ENCODE measurements around the gene GCFC2.
A peak's percentile ranks its signal among the peaks of the same experiment; 100 is the strongest.
"Not testable (repeated sequence)": the region's sequence is repeated elsewhere in the genome, so short reads cannot be mapped to it uniquely, and the experiment has no call there.

The GCFC2 gene

GRCh38 chr2:75676464-75676863, 34.3 kb downstream of the GCFC2 start:
- no peak for DNase-seq

- no peak for DNase-seq
These were observed 34.8 kb downstream of the GCFC2 start for GRCh38 chr2:75675908-75676307.

GRCh38 chr2:75675423-75675822, 35.3 kb downstream of the GCFC2 start:
- not testable (repeated sequence) for DNase-seq

- no peak for DNase-seq
These were observed 42.8 kb downstream of the GCFC2 start for GRCh38 chr2:75667884-75668283.

GRCh38 chr2:75666911-75667310, 43.8 kb downstream of the GCFC2 start:
- DNase-seq: no peak

GRCh38 chr2:75657798-75658197, 52.9 kb downstream of the GCFC2 start:
- DNase-seq: no peak

GRCh38 chr2:75656563-75656962, 54.2 kb downstream of the GCFC2 start:
- no peak for DNase-seq

- no peak for DNase-seq
These were observed 54.9 kb downstream of the GCFC2 start for GRCh38 chr2:75655861-75656260.

GRCh38 chr2:75654012-75654411, 56.7 kb downstream of the GCFC2 start:
- DNase-seq: no peak

- DNase-seq: peak; percentile 25
These were observed 62.9 kb downstream of the GCFC2 start for GRCh38 chr2:75647771-75648170.

- DNase-seq: peak; percentile 96
These were observed 63.9 kb downstream of the GCFC2 start, which contains the start of gene MRPL19 for GRCh38 chr2:75646583-75647425. TSS of gene MRPL19 (plus strand) at chr2:75646783. CDS start at chr2:75646808, 25 bp downstream.

GRCh38 chr2:75646090-75646582, 64.6 kb downstream of the GCFC2 start:
- peak; percentile 60 for DNase-seq

- no peak for DNase-seq
These were observed 65.1 kb downstream of the GCFC2 start for GRCh38 chr2:75645643-75646042.

GRCh38 chr2:75643980-75644379, 66.7 kb downstream of the GCFC2 start:
- no peak for DNase-seq

GRCh38 chr2:75641587-75641986, 69.1 kb downstream of the GCFC2 start:
- DNase-seq: no peak

GRCh38 chr2:75640621-75641121, 70.0 kb downstream of the GCFC2 start:
- DNase-seq: peak; percentile 84

- no peak for DNase-seq
These were observed 73.1 kb downstream of the GCFC2 start for GRCh38 chr2:75637568-75637967.

- peak; percentile 15 for DNase-seq
These were observed 75.8 kb downstream of the GCFC2 start for GRCh38 chr2:75634945-75635344.

- no peak for DNase-seq
These were observed 77.1 kb downstream of the GCFC2 start for GRCh38 chr2:75633620-75634019.

- no peak for DNase-seq
These were observed 77.9 kb downstream of the GCFC2 start for GRCh38 chr2:75632813-75633212.

GRCh38 chr2:75632091-75632701, 78.5 kb downstream of the GCFC2 start:
- DNase-seq: peak; percentile 32

GRCh38 chr2:75627902-75628504, 82.7 kb downstream of the GCFC2 start:
- DNase-seq: peak; percentile 90

- DNase-seq: no peak
These were observed 87.8 kb downstream of the GCFC2 start for GRCh38 chr2:75622929-75623328.

GRCh38 chr2:75622500-75622899, 88.2 kb downstream of the GCFC2 start:
- DNase-seq: no peak
